ENCODE data around the gene NOL9.

NOL9 gene

DNA sequence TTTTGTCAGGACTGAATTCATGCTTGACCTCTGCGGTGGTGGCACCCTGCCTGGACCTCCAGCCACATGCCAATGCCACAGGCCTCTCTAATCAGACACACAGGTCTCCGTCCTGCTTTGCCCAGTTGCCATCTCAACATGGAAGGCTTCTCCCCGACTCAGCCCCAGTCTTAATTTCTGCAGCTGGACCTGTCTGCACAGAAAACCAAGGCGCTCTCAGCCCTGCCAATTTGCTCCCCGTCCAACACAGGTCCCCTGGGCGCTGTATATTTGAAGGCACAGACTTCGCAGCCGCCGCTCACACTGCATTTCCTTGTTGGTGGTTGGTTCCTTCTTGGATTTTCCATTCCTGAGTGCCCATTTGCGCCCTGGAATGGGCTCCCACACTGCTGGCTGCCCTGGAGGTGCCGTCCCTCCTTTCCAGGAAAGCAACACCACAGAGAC, 34.8 kb downstream of the NOL9 start:
- DNase-seq, result no peak

DNA sequence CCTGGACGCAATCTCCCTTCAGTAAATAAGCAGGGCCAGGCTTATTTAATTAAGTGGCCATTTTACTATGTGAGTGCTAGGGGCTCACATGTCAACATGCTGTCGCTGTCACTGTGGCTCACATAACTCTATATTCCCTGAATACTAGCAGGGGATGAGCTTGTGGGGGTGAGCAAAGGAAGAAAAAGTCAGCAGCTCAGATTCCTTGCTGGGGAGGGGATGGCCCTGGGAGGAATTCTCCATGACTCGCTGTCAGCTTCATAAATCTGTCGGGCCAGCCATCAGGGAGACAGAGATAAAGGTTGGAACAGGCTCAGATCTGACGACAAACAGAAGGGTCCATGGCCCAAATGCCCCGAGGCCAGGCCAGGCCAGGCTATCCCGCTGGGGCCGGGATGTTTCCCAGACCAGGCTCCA, 36.9 kb downstream of the NOL9 start:
- DNase-seq, result no peak

DNA sequence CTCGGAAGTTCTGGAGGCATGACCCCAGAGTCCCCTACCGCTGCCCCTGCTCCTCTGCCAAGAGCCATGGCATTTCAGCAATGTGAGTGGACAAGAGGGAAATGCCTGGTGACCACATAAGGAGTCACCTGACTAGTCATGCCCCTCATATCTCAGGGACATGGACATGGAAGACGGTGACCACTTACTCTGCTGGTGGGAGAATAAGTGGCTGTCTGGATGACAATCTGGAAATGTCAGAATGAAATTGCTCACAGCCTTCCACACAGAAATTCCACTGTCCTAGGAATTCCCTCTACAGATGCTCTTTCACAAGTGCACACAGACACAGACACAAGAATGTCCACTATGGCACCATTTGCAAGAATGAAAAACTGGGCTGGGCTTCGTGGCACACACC, 38.5 kb downstream of the NOL9 start:
- no peak for DNase-seq

DNA sequence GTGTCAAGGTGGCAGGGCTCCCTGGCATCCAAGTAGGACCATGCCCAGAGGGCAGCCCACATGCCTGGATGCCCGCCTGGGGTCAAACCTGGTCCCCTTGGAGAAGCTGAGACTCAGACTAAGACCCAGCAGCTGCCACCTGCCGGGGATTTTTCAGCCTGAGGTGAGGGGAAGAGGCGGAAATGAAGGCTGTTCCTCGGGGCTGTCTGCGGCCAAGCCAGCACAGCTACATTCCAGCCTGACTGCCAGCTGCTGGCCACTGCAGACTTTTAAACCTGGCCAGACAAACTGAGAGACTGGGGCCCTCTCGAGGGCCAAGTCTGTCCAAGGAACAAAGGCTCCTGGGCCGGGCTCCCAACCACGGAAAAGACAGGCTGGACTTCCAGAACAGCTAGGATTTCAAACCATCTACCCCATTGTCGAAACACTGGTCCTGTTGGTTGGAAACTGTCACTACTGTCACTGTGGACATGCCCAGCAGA, 41.0 kb downstream of the NOL9 start:
- no peak for DNase-seq

DNA sequence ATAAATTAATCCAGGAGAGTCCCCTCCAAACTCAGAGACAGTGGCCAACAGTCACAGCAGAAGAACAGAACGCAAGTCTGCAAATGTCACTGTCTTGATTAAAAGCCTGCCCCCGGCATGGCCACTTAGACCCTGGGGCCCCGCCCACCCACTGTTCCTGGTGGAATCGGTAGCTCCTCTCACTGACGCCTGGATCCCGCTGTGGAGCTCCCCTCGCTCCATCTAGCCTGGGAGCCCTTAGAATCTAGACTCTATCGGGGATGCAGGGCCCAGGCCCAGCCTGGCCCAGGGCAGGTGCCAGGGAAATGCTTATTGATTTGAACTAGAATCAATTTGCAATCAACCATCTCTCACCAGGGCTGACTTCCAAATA, 41.4 kb downstream of the NOL9 start:
- no peak for DNase-seq

DNA sequence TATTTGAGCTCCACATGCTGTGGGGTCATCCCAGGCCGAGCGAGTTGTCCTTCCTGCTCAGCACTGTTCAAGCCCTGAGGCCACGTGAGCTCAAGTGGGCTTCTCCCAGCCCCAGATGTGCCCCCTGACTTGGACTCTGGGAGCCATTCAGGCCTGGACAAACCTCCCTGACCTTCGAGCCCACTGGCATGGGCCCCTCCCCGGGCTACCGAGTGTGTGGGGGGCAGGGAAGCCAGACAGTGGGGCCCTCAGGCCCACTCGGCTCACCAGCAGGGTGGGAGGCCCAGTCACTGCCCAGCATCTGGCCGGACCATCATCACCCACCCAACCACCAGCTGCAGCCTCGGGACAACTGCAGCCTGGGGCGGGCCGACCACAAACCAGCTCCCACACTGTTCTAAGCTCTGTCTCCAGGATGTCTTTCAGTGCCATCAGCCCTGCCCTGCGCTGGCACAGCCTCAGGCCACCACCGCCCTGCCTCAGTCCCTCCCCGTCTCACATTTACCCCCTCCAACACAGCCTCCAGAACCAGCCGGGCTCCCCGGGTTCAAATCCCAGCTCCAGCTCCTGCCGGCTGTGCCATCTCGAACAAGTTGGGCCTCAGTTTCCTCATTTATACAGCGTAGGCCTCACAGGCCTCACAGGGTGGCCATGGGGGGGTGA, 41.9 kb downstream of the NOL9 start:
- no peak for DNase-seq

DNA sequence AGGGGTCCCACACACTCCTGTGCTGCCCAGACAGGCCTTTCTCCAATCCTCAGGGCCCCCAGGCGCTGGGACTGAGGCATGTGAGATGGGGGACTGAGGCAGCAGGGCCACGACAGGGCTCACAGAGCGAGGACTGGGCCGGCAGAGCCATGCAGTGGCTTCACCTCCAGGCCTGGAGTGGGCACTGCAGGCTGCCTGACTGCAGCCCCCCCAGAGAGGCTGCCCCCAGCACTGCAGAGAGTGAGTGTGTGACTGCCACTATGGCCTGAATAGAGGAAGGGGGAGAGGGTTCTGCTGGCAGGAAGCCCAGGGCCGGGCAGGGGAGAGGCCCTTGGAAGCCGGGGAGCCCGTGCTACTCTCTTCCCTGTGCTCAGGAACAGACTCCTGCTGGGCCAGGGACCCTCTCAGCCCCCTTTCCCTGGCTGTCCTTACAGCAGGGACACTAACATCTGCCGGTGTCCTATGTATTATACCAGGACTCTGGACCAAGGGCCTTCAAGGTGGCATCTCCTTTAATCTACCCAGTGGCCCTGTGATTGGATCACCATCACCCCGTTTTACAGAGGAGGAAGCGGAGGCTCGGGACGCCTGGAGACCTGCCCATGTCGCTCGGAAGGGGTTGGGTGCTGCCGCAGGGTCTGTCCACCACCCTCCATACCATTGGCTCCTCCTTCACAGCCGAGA, 42.6 kb downstream of the NOL9 start:
- DNase-seq, result no peak

DNA sequence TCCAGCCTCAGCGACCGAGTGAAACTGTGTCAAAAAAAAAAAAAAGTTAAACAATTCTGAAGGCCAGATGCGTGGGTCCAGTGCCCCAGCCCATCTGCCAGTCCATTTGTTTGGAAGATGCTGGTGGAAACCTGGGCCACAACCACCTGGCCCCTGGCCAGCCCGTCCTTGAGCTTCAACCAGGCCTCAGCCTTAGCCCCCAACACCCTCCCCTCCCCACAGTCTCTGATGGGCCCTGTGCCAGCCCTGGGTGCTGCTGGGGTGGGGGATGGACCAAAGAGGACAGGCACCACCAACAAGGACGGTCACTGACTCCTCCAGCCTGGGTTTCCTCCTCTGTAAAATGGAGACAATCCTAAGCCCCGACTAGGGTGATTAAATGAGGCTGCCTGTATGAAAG, 43.3 kb downstream of the NOL9 start:
- no peak for DNase-seq

DNA sequence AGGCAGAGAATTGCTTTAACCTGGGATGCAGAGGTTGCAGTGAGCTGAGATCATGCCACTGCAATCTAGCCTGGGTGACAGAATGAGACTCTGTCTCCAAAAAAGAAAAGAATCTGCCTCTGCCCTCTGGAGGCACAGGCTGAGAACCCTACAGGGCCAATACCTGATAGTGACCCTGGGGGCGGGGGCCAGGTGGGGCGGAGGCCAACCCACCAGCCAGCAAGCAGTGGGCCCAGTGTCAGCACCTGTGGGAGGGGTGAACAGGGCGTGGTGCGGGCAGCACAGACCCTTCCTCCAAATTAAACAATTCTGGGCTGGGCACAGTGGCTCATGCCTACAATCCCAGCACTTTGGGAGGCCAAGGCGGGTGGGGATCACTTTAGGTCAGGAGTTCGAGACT, 43.8 kb downstream of the NOL9 start:
- no peak for DNase-seq

DNA sequence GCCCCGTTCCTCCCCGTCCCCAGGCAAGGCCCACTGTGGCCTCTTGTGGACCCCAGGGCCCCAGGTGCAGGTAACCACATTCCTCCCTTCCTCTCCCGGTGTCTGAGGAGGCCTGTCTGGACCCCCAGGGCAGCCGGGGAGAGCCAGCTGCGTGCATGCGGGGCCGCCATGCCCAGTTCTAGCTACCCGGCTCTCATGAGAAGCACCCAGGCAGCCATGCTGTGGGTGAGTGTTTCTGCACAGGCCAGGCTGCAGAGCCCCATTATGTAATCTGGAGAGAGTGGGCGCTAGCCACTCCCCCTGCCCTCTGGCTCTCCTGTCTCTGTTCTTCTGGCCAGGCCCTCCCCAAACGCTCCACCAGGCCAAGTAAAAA, 44.4 kb downstream of the NOL9 start:
- DNase-seq, result no peak

DNA sequence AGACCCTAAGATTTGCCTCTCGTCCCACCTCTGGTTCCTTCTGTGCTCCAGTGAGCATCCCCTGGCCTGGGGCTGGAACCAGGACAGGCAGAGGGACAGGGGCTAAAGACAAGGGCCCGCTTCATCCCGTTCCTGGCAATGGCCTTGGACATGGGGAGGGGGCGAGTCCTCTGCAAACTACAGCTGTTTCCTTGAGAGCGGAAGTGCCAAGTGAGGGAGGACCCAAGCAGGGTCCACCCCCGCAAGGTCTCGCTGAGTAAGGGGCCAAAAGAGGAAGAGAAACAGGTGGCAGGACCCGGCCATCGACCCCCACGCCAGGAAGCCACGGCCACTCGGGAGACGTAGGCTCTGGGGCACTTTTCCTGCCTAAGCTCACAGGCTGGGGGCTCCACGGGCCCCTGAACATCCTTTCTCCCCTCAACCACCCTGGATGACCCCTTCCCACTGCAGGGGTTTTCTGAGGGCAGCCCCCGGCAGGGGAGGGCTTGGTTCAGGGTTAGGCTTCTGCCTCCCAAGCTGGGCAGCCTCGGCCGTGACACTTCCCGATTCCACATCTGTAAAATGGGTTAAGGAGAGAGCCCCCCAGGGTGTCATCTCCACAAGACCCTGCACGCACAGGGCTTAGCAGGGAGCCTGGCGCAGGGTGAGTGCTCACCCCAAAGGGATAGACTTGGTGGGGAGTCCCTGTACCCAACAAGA, 44.9 kb downstream of the NOL9 start:
- DNase-seq, result no peak

DNA sequence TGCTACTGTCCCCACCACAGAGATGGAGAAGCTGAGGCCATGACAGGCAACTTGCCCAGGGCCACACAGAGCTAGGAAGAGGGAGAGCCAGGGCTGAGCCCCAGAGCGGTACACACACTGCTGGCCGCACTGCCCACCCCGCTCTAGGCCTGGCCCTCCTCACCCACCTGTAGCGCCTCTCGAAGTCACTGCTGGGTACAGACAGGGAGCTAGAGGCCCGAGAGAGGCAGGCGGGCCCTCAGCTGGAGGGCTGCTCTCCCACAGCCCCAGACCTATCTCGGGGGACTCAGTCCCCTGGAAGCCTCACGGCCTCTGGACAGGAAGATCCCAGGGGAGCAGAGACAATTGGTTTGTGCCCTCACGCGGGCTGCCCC, 45.5 kb downstream of the NOL9 start:
- no peak for DNase-seq

DNA sequence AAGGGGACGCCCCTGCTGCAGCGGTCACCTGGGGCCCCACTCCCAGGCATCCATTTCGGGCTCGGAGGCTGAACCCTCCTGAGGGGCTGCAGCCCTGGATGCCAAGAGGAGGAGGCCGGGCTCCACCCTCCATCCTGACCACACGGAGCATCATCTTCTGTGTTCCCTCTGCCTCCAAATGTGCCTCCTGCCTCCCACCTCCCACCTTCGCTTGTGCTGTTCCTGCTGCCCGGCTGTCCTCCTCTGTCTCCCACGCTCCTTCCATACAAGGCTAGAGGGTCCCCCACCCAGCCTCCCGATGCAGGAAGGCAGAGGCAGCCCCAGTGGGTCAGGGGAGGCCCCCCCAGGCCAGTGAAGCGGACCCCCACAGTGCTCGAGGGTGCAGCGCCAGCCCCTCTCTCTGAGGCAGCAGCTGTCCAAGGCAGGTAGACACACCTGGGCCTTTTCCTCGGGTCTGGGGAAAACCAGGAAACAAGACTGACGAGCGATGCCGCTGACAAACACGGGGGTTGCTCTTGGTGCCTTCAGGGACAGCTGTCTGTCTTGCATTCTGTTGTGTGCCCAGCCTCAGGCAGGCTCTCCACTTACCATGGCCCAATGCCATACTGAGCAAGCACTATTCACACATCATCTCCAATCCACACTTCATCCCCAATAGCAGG, 46.0 kb downstream of the NOL9 start:
- no peak for DNase-seq

DNA sequence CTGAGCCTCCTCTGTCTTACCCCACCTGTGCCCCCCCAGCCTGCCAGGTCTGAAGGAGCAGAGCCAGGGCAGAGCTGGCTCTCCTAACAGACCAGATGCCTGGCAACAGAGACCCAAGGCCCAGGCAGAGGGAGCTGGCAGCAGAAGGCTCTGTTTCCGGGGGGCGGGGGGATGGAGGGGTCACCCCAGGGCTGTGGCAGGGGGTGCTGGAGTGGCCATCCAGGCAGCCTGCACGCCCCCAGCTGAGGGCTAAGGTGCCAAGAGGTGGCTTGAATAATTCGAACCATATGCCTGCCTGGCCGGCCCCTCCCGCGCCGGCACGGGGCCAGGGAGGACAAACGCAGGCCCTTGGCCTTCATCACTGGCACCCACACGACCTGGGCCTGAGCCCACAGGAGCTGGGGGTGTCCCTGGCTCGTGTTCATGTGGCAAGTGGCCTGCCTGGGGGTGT, 46.8 kb downstream of the NOL9 start:
- no peak for DNase-seq

DNA sequence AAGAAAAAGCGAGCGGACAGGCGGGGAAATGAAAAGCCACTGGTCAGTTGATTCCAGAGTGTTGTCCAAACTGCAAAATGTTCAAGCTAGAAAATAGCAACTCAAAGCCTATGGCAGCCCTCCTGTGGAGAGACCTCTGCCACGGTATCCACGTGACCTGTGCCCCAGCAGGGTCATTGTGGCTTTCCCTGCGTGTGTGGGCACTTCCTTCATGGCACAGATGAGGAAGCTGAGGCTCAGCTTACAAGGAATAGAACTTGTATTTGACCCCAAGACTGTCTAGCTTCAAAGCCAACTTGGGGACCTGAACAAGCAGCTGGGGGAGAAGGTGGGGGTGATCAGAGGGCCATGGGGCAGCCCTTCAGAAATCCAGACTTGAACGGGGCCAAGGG, 47.3 kb downstream of the NOL9 start:
- no peak for DNase-seq

DNA sequence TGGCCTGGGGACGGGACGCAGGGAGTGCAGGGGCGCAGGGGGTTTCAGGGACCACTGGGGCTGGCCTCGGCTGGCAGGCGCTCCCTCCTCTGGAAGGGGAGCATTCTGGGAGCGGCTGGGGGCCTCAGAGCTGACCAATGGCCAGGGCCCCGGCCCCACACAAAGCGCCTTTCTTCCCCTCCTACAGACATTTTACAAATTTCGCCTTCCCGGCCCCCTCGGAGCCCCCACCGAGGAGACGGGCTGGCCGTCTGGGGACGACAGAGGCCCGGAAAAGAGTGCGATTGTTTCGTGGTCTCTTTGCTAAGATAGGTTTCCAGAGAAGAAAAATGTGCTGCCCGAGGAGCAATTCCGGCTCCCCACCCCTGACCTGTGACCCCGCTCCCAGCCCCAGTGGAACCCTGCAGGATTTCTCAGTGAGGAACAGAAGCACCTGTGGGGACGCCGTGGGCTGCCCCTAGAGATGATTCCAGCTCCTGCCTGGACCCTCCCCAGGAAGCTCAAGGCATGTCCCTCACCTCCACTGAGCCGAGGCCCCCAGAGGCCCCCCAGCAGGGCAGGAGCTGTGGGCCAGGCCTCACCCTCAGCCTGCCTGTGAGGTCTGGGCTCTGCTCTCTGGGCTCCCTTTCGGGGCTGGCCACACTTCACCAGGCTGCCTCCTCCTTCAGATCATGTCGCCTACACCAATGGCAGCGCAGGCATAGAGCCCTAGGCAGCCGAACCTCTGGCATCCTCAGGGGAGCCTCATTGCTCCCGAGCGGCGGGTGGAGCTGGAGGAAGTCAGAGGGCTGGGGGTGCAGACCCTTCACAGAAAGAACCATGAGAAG, 47.9 kb downstream of the NOL9 start:
- DNase-seq, result no peak

DNA sequence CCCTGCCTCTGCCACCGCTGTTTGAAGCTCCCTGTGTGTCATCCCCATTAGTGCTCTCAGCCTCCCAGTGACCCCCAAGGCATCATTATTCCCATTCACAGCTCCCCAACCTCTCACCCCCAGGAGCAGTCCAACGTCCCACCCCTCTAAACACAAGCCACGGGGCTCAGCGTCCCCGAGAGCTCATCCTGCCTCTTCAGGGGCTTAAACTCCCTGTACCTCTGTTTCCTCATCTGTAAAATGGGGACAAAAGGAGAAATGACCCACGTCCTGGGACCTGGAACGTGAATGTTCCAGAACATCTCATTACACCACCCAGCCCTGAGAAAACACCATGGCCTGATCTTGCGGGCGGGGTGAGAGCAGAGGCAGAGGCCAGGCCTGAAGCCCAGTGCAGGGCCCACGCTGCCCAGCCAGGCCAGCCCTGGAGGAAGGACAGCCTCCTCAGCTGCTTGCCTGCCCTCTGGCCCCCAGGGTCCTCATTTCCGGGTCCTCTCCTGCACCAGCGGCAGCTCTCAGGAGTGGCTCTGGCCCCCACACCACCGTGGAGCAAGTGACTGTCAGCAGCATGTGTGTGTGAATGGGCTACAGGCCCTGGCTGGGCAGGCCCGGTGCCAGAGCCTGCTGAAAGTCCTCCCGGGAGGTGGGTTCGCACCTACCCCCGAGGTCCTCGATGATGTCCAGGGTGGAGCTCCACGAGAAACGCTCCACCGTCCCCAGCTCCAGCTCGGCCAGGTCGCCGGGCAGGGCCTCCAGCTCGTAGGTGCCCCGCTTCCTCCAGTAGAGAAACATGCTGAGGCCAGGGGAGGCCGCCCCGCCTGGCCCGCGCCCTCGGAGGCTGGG, 48.7 kb downstream of the NOL9 start:
- DNase-seq, result no peak

DNA sequence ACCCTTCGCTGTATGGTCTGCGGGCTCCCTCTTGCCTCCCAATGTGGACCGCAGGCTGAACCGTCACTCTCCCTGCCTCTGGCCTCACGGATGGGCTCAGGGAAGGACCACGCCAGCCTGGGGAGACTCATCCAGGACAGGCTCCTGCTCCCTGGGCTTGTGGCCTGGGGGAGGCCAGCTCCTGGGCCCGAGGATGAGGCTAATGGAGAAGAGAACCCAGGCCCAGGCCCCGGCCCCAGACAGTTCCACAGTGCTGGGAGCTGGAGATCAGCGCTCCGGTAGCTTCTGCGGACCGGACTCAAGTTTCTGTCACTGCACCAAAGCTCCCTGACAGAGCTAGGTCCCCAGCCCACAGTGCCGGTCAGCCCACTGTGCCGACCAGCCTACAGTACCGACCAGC, 49.4 kb downstream of the NOL9 start:
- no peak for DNase-seq

DNA sequence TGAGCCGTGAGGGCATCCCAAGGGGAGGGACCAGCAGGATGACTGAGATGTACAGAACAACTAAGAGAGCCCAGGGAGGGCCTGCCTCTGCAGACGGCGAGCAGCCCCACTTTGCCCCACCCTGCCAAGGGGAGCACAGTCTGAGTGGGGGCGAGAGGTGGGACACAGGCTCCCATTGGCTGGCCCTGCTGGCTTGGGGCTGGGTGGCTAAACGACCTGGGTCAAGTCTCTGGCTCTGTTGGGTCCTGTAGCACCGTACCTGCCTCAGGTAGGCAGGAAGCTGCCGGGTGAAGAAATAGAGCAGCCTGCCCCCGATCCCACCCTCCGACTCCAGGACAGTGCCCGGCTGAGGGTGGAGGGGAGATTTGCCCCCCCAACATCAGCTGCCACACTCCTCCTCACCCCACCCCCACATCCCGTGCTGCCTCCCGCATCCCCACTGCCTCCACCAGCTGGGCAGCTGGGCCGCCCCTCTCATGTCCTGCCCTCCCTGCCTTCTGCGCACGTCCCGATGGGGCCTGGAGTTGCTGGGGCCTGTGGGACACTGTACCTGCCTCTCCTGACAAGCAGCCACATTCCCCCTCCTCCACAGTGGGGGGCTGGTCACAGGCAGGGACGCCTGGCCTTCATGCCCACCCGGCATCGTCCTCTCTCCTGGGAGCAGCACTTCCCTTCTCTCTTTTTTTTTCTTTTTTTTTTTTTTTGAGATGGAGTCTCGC, 50.3 kb downstream of the NOL9 start:
- no peak for DNase-seq

DNA sequence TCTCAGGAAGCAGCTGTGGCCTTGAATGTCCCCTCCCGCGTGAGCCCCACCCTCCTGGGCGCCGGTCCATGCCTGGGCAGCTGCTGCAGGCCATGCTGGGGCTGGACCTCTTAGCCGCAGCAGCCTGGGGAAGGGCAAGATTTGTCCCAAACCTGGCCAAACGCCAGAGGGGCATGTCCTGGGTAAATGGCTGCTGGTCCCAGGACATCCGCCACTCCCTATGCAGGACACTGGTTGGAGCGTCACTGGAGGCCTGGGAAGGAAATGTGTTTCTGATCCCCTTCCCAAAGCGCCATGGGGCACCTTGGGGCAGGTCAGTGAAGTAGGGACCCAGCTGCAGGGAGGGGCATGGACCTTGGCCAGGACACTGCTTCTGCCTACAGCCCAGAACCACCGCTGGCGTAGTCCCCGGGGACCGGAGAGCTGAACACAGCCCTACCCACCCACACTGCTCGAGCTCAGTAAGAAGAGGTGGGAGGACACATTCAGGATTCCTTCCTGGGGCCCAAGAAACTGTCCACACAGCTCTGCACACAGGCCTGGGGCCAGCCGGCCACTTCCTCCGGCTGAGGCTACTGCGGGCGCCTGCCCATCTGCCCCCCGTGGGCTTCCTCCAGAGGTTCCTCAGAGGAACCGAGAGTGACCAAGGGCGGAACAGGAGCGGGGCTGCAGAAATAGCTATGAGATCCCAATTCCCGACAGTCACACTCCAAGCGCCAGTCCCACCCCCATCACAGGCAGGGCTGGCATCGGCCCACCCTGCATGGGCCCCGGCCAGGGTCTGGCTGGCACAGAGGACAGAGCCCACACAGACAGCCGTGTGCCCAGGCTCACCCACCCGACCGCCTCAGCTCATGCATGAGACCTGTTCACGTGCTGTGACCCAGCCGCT, 52.1 kb downstream of the NOL9 start:
- no peak for DNase-seq

Measured in activated CD4-positive, alpha-beta T cell treated with anti-CD3 and anti-CD28 coated beads, Interleukin-2, amount 50 U/mL, for 16 hours (primary cell).